ENCODE measurements around the gene RALGAPB. TPM values are rescaled to one million over a fixed set of nuclear protein-coding genes. Genes with fewer than 3 reads are reported as not detected.
"Not testable (repeated sequence)": the region's sequence is repeated elsewhere in the genome, so short reads cannot be mapped to it uniquely, and the experiment has no call there.

The RALGAPB gene
- total RNA-seq, 2 donors from 2014 or later = 45.6 to 50.6 TPM

GRCh38 chr20:38504368-38505090 is 31.9 kb downstream of the RALGAPB start:
- Histone ChIP-seq H3K36me3 (peaks cover 0 to 4% of the 10 kb centered on the region in 2 donors), H3K4me1 (replicated peaks) (peaks cover 3% of the 10 kb centered on the region)

GRCh38 chr20:38505091-38505455 is 32.4 kb downstream of the RALGAPB start:
- TF ChIP-seq POLR2A (IDR thresholded peaks at IDR 0.05) (no peak), CTCF (IDR thresholded peaks at IDR 0.05) (no peak), POLR2AphosphoS5 (IDR thresholded peaks at IDR 0.05) (no peak)
- Histone ChIP-seq H3K4me3 (no peak overlapping the region), H3K27ac (no peak overlapping the region), H3K27me3 (replicated peaks; ENCODE audit: insufficient read depth) (no peaks in the 10 kb centered on the region), H3K9me3 (no peaks in the 10 kb centered on the region), H3K4me1 (replicated peaks) (peaks cover 3% of the 10 kb centered on the region), H3K36me3 (peaks cover 0 to 4% of the 10 kb centered on the region in 2 donors)
- WGBS = 99% methylated on average over 4 of the region's 4 CpGs
- no peak for DNase-seq (ENCODE audit: low spot score)
- intact Hi-C loops (cut with DNase I) = no loop called here

More at GRCh38 chr20:38504368-38505090, 31.9 kb downstream of the RALGAPB start:
- Histone ChIP-seq H3K27ac (no peak overlapping the region), H3K9me3 (no peaks in the 10 kb centered on the region), H3K27me3 (replicated peaks; ENCODE audit: insufficient read depth) (no peaks in the 10 kb centered on the region), H3K4me3 (no peak overlapping the region)
- intact Hi-C loops (cut with DNase I) = no loop called here
- no peak for DNase-seq (ENCODE audit: low spot score)
- WGBS = 90% methylated on average over 3 of the region's 3 CpGs
- TF ChIP-seq POLR2AphosphoS5 (IDR thresholded peaks at IDR 0.05) (no peak), POLR2A (IDR thresholded peaks at IDR 0.05) (no peak), CTCF (IDR thresholded peaks at IDR 0.05) (no peak)

- 98% methylated on average over 19 of the region's 19 CpGs for WGBS
- H3K27ac ChIP-seq; intact Hi-C loops (cut with DNase I); H3K4me1 ChIP-seq (replicated peaks); DNase-seq (ENCODE audit: low spot score); H3K27me3 ChIP-seq (replicated peaks; ENCODE audit: insufficient read depth); H3K9me3 ChIP-seq; H3K4me3 ChIP-seq; H3K36me3 ChIP-seq: not testable (repeated sequence)
Observed at GRCh38 chr20:38511726-38512125, 39.1 kb downstream of the RALGAPB start.

GRCh38 chr20:38514185-38514584 is 41.5 kb downstream of the RALGAPB start:
- TF ChIP-seq POLR2AphosphoS5 (IDR thresholded peaks at IDR 0.05) (no peak), POLR2A (IDR thresholded peaks at IDR 0.05) (no peak), CTCF (IDR thresholded peaks at IDR 0.05) (no peak)
- H3K9me3 ChIP-seq = no peaks in the 10 kb centered on the region
- no peak for DNase-seq (ENCODE audit: low spot score)
- no peaks in the 10 kb centered on the region for H3K27me3 ChIP-seq (replicated peaks; ENCODE audit: insufficient read depth)
- H3K27ac ChIP-seq = no peak overlapping the region
- H3K36me3 ChIP-seq = no peaks in the 10 kb centered on the region
- intact Hi-C loops (cut with DNase I) = no loop called here
- H3K4me1 ChIP-seq (replicated peaks) = no peaks in the 10 kb centered on the region
- 37% methylated on average over 4 of the region's 4 CpGs for WGBS
- H3K4me3 ChIP-seq = no peak overlapping the region

- no peak overlapping the region for H3K27ac ChIP-seq
- whole genome bisulfite sequencing = 70% methylated on average over 3 of the region's 3 CpGs
- DNase-seq (ENCODE audit: low spot score) = no peak
- no peaks in the 10 kb centered on the region for H3K4me1 ChIP-seq (replicated peaks)
- no peak for TF ChIP-seq CTCF (IDR thresholded peaks at IDR 0.05)
- no peak for TF ChIP-seq POLR2A (IDR thresholded peaks at IDR 0.05)
- TF ChIP-seq POLR2AphosphoS5 (IDR thresholded peaks at IDR 0.05) = no peak
- H3K9me3 ChIP-seq = no peaks in the 10 kb centered on the region
- intact Hi-C loops (cut with DNase I) = no loop called here
- no peaks in the 10 kb centered on the region for H3K36me3 ChIP-seq
- H3K4me3 ChIP-seq = no peak overlapping the region
- H3K27me3 ChIP-seq (replicated peaks; ENCODE audit: insufficient read depth) = no peaks in the 10 kb centered on the region
Observed at GRCh38 chr20:38514947-38515346, 42.3 kb downstream of the RALGAPB start.
